ENCODE data around the gene INSL3. TPM values are rescaled to one million over a fixed set of nuclear protein-coding genes. Genes with fewer than 3 reads are reported as not detected.
A peak's percentile ranks its signal among the peaks of the same experiment; 100 is the strongest.

The INSL3 gene
- total and polyA plus RNA-seq, 2 of the 13 experiments (the other 11 are each of a cell fraction or from before 2014, with no cell fraction given) = 0.30 TPM; not detected in 1

GRCh38 chr19:17855280-17856152 is 34.2 kb upstream of the INSL3 start (continued):
- TF ChIP-seq, protein P1, sequence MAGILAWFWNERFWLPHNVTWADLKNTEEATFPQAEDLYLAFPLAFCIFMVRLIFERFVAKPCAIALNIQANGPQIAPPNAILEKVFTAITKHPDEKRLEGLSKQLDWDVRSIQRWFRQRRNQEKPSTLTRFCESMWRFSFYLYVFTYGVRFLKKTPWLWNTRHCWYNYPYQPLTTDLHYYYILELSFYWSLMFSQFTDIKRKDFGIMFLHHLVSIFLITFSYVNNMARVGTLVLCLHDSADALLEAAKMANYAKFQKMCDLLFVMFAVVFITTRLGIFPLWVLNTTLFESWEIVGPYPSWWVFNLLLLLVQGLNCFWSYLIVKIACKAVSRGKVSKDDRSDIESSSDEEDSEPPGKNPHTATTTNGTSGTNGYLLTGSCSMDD (CRISPR knock-in tag; IDR thresholded peaks at IDR 0.05) = no peak
- TF ChIP-seq UBTF (CRISPR knock-in tag; IDR thresholded peaks at IDR 0.05) = no peak
- no peak for TF ChIP-seq ZNF747 (CRISPR knock-in tag; IDR thresholded peaks at IDR 0.05; ENCODE audit: borderline replicate concordance)
- no peak for TF ChIP-seq MYNN (CRISPR knock-in tag; IDR thresholded peaks at IDR 0.05; ENCODE audit: low read depth)
- TF ChIP-seq, protein P2, sequence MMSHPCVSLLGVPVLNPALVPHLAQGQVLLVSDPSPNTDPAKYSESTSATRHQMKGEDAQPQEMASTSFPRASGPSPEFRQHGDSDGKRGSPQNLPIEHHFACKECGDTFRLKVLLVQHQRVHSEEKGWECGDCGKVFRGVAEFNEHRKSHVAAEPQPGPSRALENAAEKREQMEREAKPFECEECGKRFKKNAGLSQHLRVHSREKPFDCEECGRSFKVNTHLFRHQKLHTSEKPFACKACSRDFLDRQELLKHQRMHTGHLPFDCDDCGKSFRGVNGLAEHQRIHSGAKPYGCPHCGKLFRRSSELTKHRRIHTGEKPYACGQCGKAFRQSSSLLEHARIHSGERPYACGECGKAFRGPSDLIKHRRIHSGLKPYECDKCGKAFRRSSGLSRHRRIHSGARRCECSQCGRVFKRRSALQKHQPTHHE (CRISPR knock-in tag; IDR thresholded peaks at IDR 0.05; ENCODE audit: borderline replicate concordance) = no peak
- TF ChIP-seq ERF (CRISPR knock-in tag; IDR thresholded peaks at IDR 0.05) = peak; percentile 65; the same call in 1 of the 2 replicates
- TF ChIP-seq RCOR2 (CRISPR knock-in tag; IDR thresholded peaks at IDR 0.05) = no peak
- TF ChIP-seq CCDC6 (CRISPR knock-in tag; IDR thresholded peaks at IDR 0.05) = no peak
- TF ChIP-seq, protein P3, sequence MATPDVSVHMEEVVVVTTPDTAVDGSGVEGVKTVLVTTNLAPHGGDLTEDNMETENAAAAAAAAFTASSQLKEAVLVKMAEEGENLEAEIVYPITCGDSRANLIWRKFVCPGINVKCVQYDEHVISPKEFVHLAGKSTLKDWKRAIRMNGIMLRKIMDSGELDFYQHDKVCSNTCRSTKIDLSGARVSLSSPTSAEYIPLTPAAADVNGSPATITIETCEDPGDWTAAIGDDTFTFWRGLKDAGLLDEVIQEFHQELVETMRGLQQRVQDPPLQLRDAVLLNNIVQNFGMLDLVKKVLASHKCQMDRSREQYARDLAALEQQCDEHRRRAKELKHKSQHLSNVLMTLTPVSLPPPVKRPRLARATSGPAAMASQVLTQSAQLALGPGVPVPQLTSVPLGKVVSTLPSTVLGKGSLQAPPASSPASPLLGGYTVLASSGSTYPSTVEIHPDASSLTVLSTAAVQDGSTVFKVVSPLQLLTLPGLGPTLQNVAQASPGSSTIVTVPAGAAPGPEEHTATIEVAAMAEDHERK (CRISPR knock-in tag; IDR thresholded peaks at IDR 0.05; ENCODE audit: low read depth) = no peak
- peak; percentile 32; the same call in 1 of the 2 replicates for TF ChIP-seq ELF1 (CRISPR knock-in tag; IDR thresholded peaks at IDR 0.05)
- TF ChIP-seq PREB (CRISPR knock-in tag; IDR thresholded peaks at IDR 0.05) = no peak
- TF ChIP-seq REL (CRISPR knock-in tag; conservative IDR thresholded peaks at IDR 0.05) = no peak
- TF ChIP-seq ZNF274 (CRISPR knock-in tag; IDR thresholded peaks at IDR 0.05) = 0 out of 2 replicates have a peak, but pooled peaks have one; percentile 25
- no peak for TF ChIP-seq ZNF839 (CRISPR knock-in tag; IDR thresholded peaks at IDR 0.05; ENCODE audit: borderline replicate concordance)
- no peak for TF ChIP-seq ZNF672 (CRISPR knock-in tag; IDR thresholded peaks at IDR 0.05)
- no peak for TF ChIP-seq RBM22 (optimal IDR thresholded peaks at IDR 0.05; ENCODE audit: low read length)
- no peak for TF ChIP-seq ZNF317 (CRISPR knock-in tag; IDR thresholded peaks at IDR 0.05)
- no peak for TF ChIP-seq ZNF598 (CRISPR knock-in tag; IDR thresholded peaks at IDR 0.05; ENCODE audit: borderline replicate concordance)
- no peak for TF ChIP-seq KDM5A (IDR thresholded peaks at IDR 0.05; ENCODE audit: borderline replicate concordance, low read length)
- TF ChIP-seq, protein P4, sequence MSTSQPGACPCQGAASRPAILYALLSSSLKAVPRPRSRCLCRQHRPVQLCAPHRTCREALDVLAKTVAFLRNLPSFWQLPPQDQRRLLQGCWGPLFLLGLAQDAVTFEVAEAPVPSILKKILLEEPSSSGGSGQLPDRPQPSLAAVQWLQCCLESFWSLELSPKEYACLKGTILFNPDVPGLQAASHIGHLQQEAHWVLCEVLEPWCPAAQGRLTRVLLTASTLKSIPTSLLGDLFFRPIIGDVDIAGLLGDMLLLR (CRISPR knock-in tag; IDR thresholded peaks at IDR 0.05) = no peak
